HG03159 (cell line): ENCODE measurements around the gene STPG1.
"Not testable (repeated sequence)": the region's sequence is repeated elsewhere in the genome, so short reads cannot be mapped to it uniquely, and the experiment has no call there.

Experiments
- ATAC-seq: cut with Tn5 transposase; IDR thresholded peaks from one replicate; pipeline ENCODE4 v1.9.1; 2021; ENCODE audit warnings: mild to moderate bottlenecking, moderate library complexity; ENCODE audit not compliant: unreplicated experiment

STPG1 gene

GRCh38 chr1:24413350-24414163, at the start of gene STPG1:
TSS of gene STPG1 (minus strand) at chr1:24413782. CDS start at chr1:24401388, 12,394 bp downstream.
- peak; percentile 34 for ATAC-seq

DNA sequence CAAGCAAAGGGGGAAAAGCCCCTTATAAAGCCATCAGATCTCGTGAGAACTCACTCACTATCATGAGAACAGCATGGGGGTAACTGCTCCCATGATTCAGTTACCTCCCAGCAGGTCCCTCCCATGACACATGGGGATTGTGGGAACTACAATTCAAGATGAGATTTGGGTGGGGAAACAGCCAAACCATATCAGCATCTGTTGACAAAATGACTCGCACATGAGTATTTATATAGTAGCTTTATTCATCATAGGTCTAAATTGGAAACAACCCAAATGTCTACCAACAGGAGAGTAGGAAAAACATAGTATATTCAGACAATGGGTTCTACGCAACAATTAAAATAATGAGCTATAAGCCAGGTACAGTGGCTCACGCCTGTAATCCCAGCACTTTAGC, 48.5 kb upstream of the STPG1 start:
- ATAC-seq, result not testable (repeated sequence)

DNA sequence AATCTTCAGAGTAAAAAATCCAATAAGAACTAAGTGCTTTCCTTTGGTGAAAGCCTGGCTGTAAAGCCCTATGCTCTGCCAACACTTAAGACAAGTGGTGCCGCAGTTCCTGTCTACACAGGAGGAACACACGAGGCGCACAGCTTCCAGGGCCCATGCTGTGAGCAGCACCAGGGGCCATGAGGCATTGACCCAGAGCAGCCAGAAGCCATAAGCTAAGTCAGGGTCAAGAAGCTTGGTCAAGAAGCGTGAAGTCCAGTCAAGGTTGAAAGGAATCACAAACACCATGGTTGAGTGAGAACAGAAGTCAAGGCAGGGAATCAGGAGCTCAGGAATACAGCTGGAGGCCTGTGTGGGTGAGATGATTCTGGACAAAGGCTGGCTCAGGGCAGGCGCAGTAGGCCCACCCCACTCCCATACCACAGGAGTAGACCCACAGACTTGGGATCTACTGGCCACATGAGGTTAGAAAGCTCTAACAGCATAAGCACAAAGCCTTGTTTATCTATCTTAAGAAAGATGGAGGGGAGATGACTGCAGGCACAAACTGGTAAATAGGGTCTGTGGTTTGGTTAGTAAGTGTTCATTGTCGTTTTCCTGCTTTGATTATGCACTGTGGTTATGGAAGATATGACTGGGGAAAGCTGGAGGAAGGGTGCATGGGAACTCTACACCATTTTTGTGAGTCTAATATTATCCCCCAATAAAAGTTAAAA, 46.1 kb upstream of the STPG1 start:
- no peak for ATAC-seq

DNA sequence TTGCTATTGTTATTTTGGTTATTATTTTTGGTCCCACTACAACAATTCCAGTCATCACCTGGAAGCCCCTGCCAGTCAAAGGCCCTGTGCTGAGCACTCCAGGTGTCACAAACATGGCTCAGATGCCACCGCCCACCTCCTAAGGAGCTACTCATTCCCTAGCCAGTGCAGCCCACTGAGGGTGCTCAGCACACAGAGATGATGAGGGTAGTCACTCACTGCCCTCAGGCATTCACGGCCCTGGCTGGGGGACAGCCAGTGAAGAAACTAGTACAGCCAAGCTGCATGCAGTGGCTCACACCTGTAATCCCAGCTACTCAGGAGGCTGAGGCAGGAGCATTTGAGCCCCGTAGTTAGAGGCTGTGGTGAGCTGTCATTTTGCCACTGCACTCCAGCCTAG, 44.3 kb upstream of the STPG1 start:
- no peak for ATAC-seq

- ATAC-seq, result no peak
Measured at GRCh38 chr1:24455272-24455671, 41.7 kb upstream of the STPG1 start.

GRCh38 chr1:24454673-24455072, 41.1 kb upstream of the STPG1 start:
- no peak for ATAC-seq

DNA sequence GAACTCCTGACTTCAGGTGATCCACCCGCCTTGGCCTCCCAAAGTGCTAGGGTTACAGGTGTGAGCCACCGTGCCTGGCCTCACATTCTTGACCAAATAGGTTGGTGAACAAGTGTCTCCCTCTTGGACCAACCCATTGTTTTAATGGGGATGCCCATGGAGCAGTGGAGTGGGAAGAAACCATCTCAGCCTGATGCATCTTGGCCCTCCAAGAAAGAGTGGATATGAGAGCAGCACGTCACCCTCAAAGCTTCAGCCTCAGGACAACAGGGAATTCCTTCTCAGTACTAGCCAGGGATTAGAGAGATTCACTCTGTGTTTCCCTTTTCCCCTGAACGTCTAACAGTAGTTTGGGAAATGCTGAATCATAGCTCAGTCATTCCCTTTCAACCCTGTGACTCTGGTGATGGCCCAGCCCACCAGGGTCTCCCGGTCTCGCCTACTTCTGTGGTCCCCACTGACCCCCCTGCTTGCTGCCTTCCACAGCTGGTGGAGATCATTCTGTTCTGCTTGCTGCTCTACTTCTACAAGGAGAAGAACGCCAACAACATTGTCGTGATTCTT, 39.4 kb upstream of the STPG1 start:
- no peak for ATAC-seq

GRCh38 chr1:24451746-24452145, 38.2 kb upstream of the STPG1 start:
- ATAC-seq, result no peak

DNA sequence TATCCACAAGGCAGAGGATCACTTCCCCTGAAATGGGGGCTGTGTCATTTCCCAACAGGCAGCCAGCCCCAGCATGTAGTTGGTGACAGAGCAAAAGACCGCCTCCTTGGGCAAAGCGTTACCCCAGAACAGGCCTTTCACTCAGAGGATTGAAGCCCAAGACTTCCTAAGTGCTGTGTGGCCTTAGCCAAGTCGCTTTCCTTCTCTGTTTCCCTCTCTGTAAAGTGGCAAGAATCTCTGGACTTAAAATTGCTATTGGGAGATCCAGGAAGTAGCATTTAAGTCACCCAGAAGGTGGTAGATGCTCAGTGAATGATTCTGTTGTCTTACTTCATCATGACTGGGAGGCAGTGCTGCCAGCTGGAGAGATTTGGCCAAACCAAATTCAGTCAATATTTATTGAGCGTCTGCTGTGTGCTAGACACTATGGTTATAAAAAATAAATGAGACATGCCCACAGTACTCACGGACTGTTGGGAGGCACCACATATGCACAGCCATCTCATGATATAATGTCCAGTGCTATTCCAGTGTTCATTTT, 37.3 kb upstream of the STPG1 start:
- no peak for ATAC-seq

- ATAC-seq, result no peak
Measured at GRCh38 chr1:24450316-24450715, 36.7 kb upstream of the STPG1 start.

GRCh38 chr1:24446446-24446845, 32.9 kb upstream of the STPG1 start:
- not testable (repeated sequence) for ATAC-seq

DNA sequence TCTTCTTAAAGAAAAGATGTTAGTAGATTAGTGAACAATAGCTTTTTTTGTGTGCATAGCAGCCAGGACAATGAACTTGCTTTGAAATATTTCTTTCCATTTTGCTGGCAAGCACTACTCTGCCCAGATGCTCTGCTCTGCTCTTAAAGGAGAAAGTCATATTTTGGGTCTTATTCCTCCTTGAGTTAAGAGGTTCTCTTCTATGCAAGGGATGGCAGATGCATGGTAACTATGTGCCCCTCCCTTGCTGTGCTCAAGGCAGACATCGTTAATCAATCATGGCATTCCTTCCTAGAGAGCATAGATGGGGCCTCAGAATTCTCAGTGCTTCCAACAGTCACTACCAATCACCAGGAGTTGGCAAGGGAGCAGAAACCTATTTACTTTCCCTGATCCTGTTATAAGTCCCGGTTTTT, 29.7 kb upstream of the STPG1 start:
- no peak for ATAC-seq

- no peak for ATAC-seq
Measured at GRCh38 chr1:24442764-24443163, 29.2 kb upstream of the STPG1 start.

- ATAC-seq, result no peak
Measured at GRCh38 chr1:24441996-24442668, 28.6 kb upstream of the STPG1 start.

- no peak for ATAC-seq
Measured at GRCh38 chr1:24441480-24441879, 27.9 kb upstream of the STPG1 start.

- no peak for ATAC-seq
Measured at GRCh38 chr1:24440436-24440835, 26.9 kb upstream of the STPG1 start.

GRCh38 chr1:24438423-24438901, 24.9 kb upstream of the STPG1 start:
- ATAC-seq, result no peak

DNA sequence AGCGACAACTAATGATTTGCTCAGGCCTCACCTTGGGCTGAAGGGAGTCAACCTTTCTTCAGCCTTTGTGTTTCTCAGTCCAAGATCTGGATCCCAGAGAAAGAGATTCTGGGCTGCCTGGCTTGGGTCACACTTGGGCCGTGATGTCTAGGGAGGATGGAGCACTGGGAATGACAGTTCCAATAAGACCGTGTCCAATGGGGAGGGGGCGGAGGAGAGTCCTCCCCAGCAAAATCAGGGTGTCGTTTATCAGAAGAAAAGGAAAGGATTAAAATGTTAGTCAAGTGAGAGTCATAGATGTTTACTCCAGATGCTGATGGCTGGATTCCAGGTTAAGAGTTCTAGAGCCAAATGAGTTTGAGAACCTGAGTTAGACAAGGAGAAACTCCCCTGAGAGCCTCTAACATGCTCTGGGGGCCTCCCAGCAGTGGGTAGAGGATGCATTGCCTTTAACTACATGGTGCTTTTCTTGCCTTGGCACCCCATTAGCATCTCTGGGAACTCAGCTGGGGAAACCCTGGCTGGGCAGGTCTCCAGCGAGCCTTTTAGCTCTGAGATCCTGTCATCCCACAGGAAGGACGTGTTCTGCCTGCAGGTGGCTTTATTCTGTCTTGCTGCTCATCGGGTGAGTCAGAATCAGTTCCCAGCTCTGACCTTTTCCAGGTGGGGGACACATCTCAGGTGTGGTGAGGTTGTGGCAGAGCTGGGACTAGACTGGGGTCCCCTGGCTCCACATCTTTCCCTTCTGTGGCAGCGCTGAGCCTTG, 24.2 kb upstream of the STPG1 start:
- ATAC-seq, result no peak

- ATAC-seq, result no peak
Measured at GRCh38 chr1:24435782-24436365, 22.3 kb upstream of the STPG1 start.

- ATAC-seq, result no peak
Measured at GRCh38 chr1:24427545-24427862, 13.9 kb upstream of the STPG1 start.
